ENCODE measurements around the gene RASAL3.
"Not testable (repeated sequence)": the region's sequence is repeated elsewhere in the genome, so short reads cannot be mapped to it uniquely, and the experiment has no call there.

Gene RASAL3

DNA sequence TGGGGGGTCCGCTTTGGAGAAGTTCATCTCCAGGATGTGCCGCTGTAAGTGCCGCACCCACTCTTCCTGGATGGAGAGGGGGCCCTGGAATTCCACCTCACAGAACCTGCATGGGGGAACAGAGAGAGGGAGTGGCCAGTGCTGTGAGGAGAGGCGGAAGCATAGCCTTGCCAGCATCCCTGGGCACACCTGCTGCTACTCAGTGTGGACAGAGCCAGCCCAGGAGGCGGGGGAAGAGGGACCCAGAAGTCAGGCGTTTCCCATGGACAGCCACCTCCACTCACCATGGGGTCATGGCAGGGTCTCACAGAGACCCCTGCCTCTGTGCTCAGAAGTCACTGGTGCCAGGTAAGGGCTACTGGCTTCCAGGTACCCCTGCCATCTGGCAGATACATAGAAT is 41.2 kb downstream of the RASAL3 start:
- Mint-ChIP-seq H3K4me1 (peaks cover 38% of the 10 kb centered on the region), H3K27me3 (no peaks in the 10 kb centered on the region), H3K9me3 (peaks cover 0 to 12% of the 10 kb centered on the region in 2 donors), H3K4me3 (no peak overlapping the region), H3K27ac (no peak overlapping the region)
- ATAC-seq = no peak
- DNase-seq = no peak

DNA sequence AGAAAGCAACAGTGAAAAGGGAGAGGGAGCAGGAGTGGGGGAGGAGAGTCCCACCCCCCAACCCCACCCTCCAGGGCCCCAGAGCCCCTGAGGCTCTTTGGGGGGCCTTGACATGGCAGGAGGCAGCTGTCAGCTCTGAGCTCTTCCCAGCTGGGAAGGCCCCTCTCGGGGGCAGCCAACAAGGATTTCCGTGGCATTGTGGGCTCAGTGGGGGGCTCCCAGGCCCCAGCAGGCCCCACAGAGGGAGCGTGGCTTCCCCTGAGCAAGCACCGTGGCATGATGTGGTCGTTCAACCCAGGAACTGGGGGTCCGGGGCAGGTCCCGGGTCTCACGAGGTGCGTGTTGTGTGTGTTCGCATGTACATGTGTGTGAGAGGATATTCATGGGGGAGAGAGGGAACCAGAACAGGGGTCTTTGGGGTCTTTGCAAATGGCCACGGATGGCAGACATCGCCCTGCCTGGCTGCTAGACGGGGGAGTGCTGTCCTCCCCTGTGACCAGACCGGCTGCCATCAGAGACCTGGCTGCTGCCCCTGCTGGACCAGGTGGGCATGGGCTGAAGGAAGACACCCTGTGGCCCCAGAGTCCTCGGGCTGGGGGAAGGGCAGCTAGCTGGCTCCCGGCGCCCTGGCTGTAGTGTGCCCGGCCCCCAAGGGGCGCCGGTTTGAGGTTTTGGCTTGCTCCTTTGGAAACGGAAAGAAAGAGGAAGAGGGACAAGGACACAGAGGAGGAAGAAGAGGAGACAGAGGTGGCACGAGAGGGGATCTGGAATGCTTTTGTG is 41.9 kb downstream of the RASAL3 start:
- no peak overlapping the region for H3K27ac Mint-ChIP-seq
- H3K4me3 Mint-ChIP-seq = no peak overlapping the region

GRCh38 chr19:15421721-15422260 is 42.6 kb downstream of the RASAL3 start:
- no peaks in the 10 kb centered on the region for H3K27me3 Mint-ChIP-seq
- ATAC-seq (no peak), DNase-seq (no peak)
- H3K9me3 Mint-ChIP-seq = peaks cover 0 to 12% of the 10 kb centered on the region in 2 donors
- peaks cover 42% of the 10 kb centered on the region for H3K4me1 Mint-ChIP-seq
- H3K27ac Mint-ChIP-seq = no peak overlapping the region
- no peak overlapping the region for H3K4me3 Mint-ChIP-seq

More for the DNA sequence above, 41.9 kb downstream of the RASAL3 start:
- Mint-ChIP-seq H3K27me3 (no peaks in the 10 kb centered on the region), H3K4me1 (peaks cover 42% of the 10 kb centered on the region), H3K9me3 (peaks cover 0 to 12% of the 10 kb centered on the region in 2 donors)
- ATAC-seq = no peak
- no peak for DNase-seq

DNA sequence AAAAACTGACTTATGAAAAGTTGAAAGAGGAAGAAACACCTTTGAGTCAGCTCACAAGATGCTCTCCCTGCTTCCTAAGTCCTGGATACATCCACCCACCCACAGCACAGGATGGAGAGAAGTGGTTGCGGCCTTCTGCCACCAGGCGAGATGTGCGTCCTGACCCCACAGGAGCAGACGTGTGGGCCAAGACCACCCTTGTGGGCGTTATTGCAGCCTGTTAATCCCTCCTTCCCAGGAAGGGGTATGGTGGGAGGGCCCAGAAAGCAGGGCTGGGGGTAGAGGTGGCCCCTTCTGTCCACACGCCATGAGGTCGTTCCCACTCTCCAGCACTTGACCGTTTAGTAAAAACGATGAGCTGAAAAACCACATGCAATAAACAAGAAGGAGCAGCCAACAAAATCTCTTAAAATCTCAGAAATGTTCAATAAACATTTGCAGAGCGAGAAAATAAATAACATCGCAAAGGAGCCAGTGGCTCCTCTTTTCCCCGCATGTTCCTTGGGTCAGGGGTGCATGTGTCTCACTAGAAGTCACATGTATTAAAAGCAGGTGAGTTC is 43.1 kb downstream of the RASAL3 start:
- Mint-ChIP-seq H3K4me3 (no peak overlapping the region), H3K9me3 (peaks cover 0 to 12% of the 10 kb centered on the region in 2 donors), H3K27ac (no peak overlapping the region), H3K27me3 (no peaks in the 10 kb centered on the region), H3K4me1 (peaks cover 42% of the 10 kb centered on the region)
- ATAC-seq (no peak), DNase-seq (no peak)

DNA sequence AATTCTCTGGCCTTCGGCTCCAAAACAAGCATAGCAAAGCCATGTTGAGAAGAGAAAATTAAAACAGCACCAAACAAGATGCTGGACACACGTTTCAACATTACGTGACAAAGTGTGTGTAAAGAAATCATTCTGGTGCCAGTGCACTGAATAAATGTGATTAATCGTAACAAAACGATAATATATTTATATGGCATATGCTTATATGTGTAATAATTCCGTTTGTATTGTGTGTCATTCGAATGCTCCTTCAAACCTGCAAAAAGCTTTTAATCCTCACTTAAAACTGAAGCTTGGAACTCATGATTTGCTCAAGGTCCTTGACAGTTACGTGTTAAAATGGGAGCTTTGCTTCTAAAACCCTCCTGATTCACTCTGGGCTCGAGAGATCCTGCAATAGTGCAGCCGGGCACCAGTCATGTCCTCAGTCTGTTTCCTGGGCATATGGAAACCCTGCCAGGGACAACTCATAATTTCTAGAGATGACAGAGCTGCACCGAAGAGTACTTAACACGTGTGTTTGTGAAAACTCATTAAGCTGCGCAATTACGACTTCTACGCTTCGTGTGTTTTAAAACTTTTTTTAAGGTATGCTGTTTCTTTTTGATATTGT is 44.8 kb downstream of the RASAL3 start:
- H3K9me3 Mint-ChIP-seq = peaks cover 0 to 12% of the 10 kb centered on the region in 2 donors
- DNase-seq = no peak
- no peaks in the 10 kb centered on the region for H3K27me3 Mint-ChIP-seq
- ATAC-seq = no peak
- peak overlapping the region; percentile 97 to 98 for H3K4me3 Mint-ChIP-seq
- H3K4me1 Mint-ChIP-seq = peaks cover 51% of the 10 kb centered on the region
- H3K27ac Mint-ChIP-seq = peak overlapping the region; percentile 9 to 99

GRCh38 chr19:15418579-15419412 is 45.5 kb downstream of the RASAL3 start, which contains the start of gene AKAP8L:
TSS of gene AKAP8L (minus strand) at chr19:15418988. CDS start at chr19:15418923, 65 bp downstream.
- Mint-ChIP-seq H3K27ac (peak within 1 kb of the TSS; percentile 99), H3K4me1 (peaks cover 55% of the 10 kb centered on the region), H3K27me3 (no peaks in the 10 kb centered on the region), H3K4me3 (peak within 1 kb of the TSS; percentile 97 to 98), H3K9me3 (peaks cover 0 to 12% of the 10 kb centered on the region in 2 donors)
- DNase-seq (peak; percentile 98 to 99), ATAC-seq (peak; percentile 97)

GRCh38 chr19:15418231-15418578 is 46.1 kb downstream of the RASAL3 start:
- peaks cover 0 to 6% of the 10 kb centered on the region in 2 donors for H3K9me3 Mint-ChIP-seq
- peaks cover 55% of the 10 kb centered on the region for H3K4me1 Mint-ChIP-seq
- H3K4me3 Mint-ChIP-seq = peak overlapping the region; percentile 97 to 98
- H3K27me3 Mint-ChIP-seq = no peaks in the 10 kb centered on the region
- peak overlapping the region; percentile 99 for H3K27ac Mint-ChIP-seq
- ATAC-seq (no peak), DNase-seq (no peak)

GRCh38 chr19:15417699-15418098 is 46.6 kb downstream of the RASAL3 start:
- H3K27ac Mint-ChIP-seq = peak overlapping the region; percentile 99
- DNase-seq (no peak), ATAC-seq (no peak)

GRCh38 chr19:15412832-15413231 is 51.5 kb downstream of the RASAL3 start:
- no peak overlapping the region for H3K4me3 Mint-ChIP-seq

More at GRCh38 chr19:15417699-15418098, 46.6 kb downstream of the RASAL3 start:
- no peaks in the 10 kb centered on the region for H3K27me3 Mint-ChIP-seq
- H3K4me3 Mint-ChIP-seq = peak overlapping the region; percentile 97 to 98
- peaks cover 60% of the 10 kb centered on the region for H3K4me1 Mint-ChIP-seq
- peaks cover 0 to 1% of the 10 kb centered on the region in 2 donors for H3K9me3 Mint-ChIP-seq

GRCh38 chr19:15411351-15411750 is 53.0 kb downstream of the RASAL3 start:
- ATAC-seq, H3K9me3 Mint-ChIP-seq, H3K27me3 Mint-ChIP-seq, H3K4me3 Mint-ChIP-seq, DNase-seq: not testable (repeated sequence)
- Mint-ChIP-seq H3K4me1 (peaks cover 52% of the 10 kb centered on the region), H3K27ac (peak overlapping the region in 1 of 2 donors; percentile 64)

More at GRCh38 chr19:15412832-15413231, 51.5 kb downstream of the RASAL3 start:
- no peak for ATAC-seq
- H3K27me3 Mint-ChIP-seq = no peaks in the 10 kb centered on the region
- no peaks in the 10 kb centered on the region for H3K9me3 Mint-ChIP-seq
- peaks cover 62% of the 10 kb centered on the region for H3K4me1 Mint-ChIP-seq
- peak overlapping the region in 1 of 2 donors; percentile 8 for H3K27ac Mint-ChIP-seq
- DNase-seq = no peak

GRCh38 chr19:15404780-15405211 is 59.5 kb downstream of the RASAL3 start:
- H3K9me3 Mint-ChIP-seq = no peaks in the 10 kb centered on the region
- H3K27me3 Mint-ChIP-seq = no peaks in the 10 kb centered on the region
- peak overlapping the region; percentile 63 to 67 for H3K27ac Mint-ChIP-seq
- H3K4me1 Mint-ChIP-seq = peaks cover 44% of the 10 kb centered on the region
- DNase-seq (no peak), ATAC-seq (no peak)
- no peak overlapping the region for H3K4me3 Mint-ChIP-seq

DNA sequence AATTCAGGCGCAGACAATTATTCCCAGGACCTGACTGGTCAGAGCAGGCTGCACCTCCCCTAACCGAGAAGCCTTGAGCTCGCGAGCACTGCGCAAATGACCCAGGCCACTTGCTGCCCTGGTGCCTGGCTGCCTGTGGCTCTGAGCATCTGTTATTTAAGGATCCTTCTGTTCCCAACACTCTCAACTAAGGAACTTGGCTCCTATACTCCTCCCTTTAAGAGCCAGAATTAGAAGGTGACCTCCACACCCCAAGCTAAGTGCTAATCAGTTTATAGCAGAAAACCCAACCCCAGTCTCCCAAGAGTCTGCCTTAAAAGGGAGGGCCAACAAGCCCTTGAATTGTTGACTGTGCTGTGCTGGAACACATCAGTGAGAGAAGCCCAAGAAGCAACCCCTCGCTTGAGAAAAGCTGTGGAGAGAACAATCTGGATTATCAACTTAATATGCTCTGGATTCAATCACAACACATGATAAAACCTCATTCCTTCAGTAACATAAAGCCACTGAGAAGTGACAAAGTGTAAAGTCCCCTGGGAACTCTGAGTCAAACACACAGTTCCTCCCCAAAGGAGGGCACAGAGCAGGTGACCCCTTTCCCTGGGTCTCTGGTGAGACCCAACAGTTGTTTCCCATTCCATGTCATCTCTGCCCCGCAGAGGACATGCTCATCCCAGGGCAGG is 60.1 kb downstream of the RASAL3 start:
- Mint-ChIP-seq H3K4me1 (peaks cover 39% of the 10 kb centered on the region), H3K27me3 (no peaks in the 10 kb centered on the region), H3K9me3 (no peaks in the 10 kb centered on the region), H3K27ac (peak overlapping the region; percentile 63 to 67), H3K4me3 (no peak overlapping the region)
- ATAC-seq = no peak
- DNase-seq = no peak

- ATAC-seq (no peak), DNase-seq (no peak)
- no peaks in the 10 kb centered on the region for H3K27me3 Mint-ChIP-seq
- no peaks in the 10 kb centered on the region for H3K9me3 Mint-ChIP-seq
- no peak overlapping the region for H3K27ac Mint-ChIP-seq
- H3K4me3 Mint-ChIP-seq = no peak overlapping the region
- peaks cover 30% of the 10 kb centered on the region for H3K4me1 Mint-ChIP-seq
Measured at GRCh38 chr19:15403151-15403531, 61.2 kb downstream of the RASAL3 start.

DNA sequence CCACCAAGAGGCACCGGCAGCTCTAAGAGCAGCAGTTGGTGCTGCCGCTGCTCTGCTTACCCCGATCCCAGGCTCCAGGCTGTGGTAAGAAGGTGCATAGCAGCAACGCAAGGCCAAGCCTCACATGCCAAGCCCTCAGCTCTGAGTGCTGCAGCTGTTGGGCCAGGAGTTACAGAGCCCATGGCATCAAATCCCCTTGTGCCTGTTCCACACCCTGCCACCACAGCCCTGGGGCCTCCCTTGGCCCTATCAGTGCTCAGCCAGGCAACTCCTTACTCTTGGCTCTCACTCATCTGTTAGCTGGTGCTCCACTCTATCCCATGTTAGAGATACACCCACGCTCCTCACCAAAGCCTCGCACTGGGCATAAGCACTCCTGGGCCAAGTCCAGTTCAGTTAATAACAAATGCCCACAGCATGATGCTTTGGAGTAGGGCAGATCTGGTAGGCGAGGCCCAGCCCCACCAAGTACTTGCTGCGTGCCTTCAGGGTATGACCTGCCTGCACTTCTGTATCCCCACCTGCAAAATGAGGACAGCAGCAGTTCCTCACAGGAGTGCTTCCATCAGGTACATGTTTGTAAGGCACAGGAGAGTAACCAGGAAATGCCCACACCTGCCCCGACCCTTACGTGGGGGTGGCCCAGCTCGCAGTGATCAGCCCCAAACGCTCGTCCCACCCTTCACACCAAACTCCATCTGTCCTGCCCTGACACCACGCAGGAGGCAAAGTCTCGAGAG is 61.8 kb downstream of the RASAL3 start:
- H3K9me3 Mint-ChIP-seq = no peaks in the 10 kb centered on the region
- H3K4me3 Mint-ChIP-seq = no peak overlapping the region
- DNase-seq (no peak), ATAC-seq (no peak)
- no peaks in the 10 kb centered on the region for H3K27me3 Mint-ChIP-seq
- H3K4me1 Mint-ChIP-seq = peaks cover 32% of the 10 kb centered on the region
- no peak overlapping the region for H3K27ac Mint-ChIP-seq

Data from stimulated activated naive CD8-positive, alpha-beta T cell treated with anti-CD3 and anti-CD28 coated beads, Interleukin-15, amount 100 ng/mL, for 72 hours (primary cell).